ENCODE data around the gene KIF5A. TPM values are rescaled to one million over a fixed set of nuclear protein-coding genes. Genes with fewer than 3 reads are reported as not detected.

The KIF5A gene
- total RNA-seq, 6 experiments from 2014 or later: 1.0 to 1.8 (median 1.2) TPM

GRCh38 chr12:57571926-57572762, 22.3 kb downstream of the KIF5A start:
- no peaks in the 10 kb centered on the region for H3K36me3 Mint-ChIP-seq (ENCODE audit: low read depth)
- H3K27ac Mint-ChIP-seq: no peak overlapping the region
- TF ChIP-seq CTCF (IDR thresholded peaks at IDR 0.05): no peak
- no peaks in the 10 kb centered on the region for H3K9me3 Mint-ChIP-seq
- H3K4me3 Mint-ChIP-seq: no peak overlapping the region
- DNase-seq: no peak
- no peaks in the 10 kb centered on the region for H3K4me1 Mint-ChIP-seq (ENCODE audit: low read depth)
- peaks cover 10% of the 10 kb centered on the region for H3K27me3 Mint-ChIP-seq (ENCODE audit: insufficient read depth)

- Mint-ChIP-seq H3K9me3 (no peaks in the 10 kb centered on the region), H3K4me3 (no peak overlapping the region), H3K4me1 (ENCODE audit: low read depth) (peaks cover 9% of the 10 kb centered on the region), H3K27ac (no peak overlapping the region), H3K36me3 (ENCODE audit: low read depth) (no peaks in the 10 kb centered on the region), H3K27me3 (ENCODE audit: insufficient read depth) (peaks cover 7% of the 10 kb centered on the region)
- no peak for TF ChIP-seq CTCF (IDR thresholded peaks at IDR 0.05)
- DNase-seq: no peak
Observed at GRCh38 chr12:57574795-57575194, 25.0 kb downstream of the KIF5A start.

- Mint-ChIP-seq H3K4me3 (no peak overlapping the region), H3K4me1 (ENCODE audit: low read depth) (peaks cover 10% of the 10 kb centered on the region), H3K9me3 (no peaks in the 10 kb centered on the region), H3K36me3 (ENCODE audit: low read depth) (no peaks in the 10 kb centered on the region), H3K27me3 (ENCODE audit: insufficient read depth) (peaks cover 7% of the 10 kb centered on the region), H3K27ac (no peak overlapping the region)
- TF ChIP-seq CTCF (IDR thresholded peaks at IDR 0.05): no peak
- DNase-seq: no peak
Observed at GRCh38 chr12:57575771-57576612, 26.1 kb downstream of the KIF5A start.

- no peak for TF ChIP-seq CTCF (IDR thresholded peaks at IDR 0.05)
- Mint-ChIP-seq H3K27me3 (ENCODE audit: insufficient read depth) (peaks cover 7% of the 10 kb centered on the region), H3K4me3 (no peak overlapping the region), H3K4me1 (ENCODE audit: low read depth) (peaks cover 10% of the 10 kb centered on the region), H3K36me3 (ENCODE audit: low read depth) (no peaks in the 10 kb centered on the region), H3K27ac (no peak overlapping the region), H3K9me3 (no peaks in the 10 kb centered on the region)
- DNase-seq: no peak
Observed at GRCh38 chr12:57576613-57577160, 26.8 kb downstream of the KIF5A start.

- no peak overlapping the region for H3K4me3 Mint-ChIP-seq
- H3K27me3 Mint-ChIP-seq (ENCODE audit: insufficient read depth): peaks cover 2% of the 10 kb centered on the region; the same call in 1 of the 2 replicates
- H3K9me3 Mint-ChIP-seq: no peaks in the 10 kb centered on the region
- H3K36me3 Mint-ChIP-seq (ENCODE audit: low read depth): no peaks in the 10 kb centered on the region
- H3K27ac Mint-ChIP-seq: no peak overlapping the region
- peaks cover 10% of the 10 kb centered on the region for H3K4me1 Mint-ChIP-seq (ENCODE audit: low read depth)
- no peak for DNase-seq
- TF ChIP-seq CTCF (IDR thresholded peaks at IDR 0.05): no peak
Observed at GRCh38 chr12:57577981-57578758, 28.3 kb downstream of the KIF5A start.
